C4-2B (cell line): ENCODE data around the gene KRTAP4-5.
"Not testable (repeated sequence)": the region's sequence is repeated elsewhere in the genome, so short reads cannot be mapped to it uniquely, and the experiment has no call there.

Experiments
- H3K27ac ChIP-seq: fragments of 450-650 bp; 2 replicates; pipeline ENCODE4 v1.5.1; 2017
- CTCF ChIP-seq: fragments of 450-650 bp; conservative IDR thresholded peaks from 2 replicates; pipeline ENCODE4 v1.5.1; 2017; ENCODE audit warnings: mild to moderate bottlenecking
- ZFX ChIP-seq: fragments of 450-650 bp; IDR thresholded peaks from 2 replicates; pipeline ENCODE4 v1.6.1; 2017

Gene KRTAP4-5

GRCh38 chr17:41125064-41125463, 24.6 kb downstream of the KRTAP4-5 start:
- no peak overlapping the region for H3K27ac ChIP-seq
- TF ChIP-seq ZFX (no peak), CTCF (no peak)

- H3K27ac ChIP-seq = not testable (repeated sequence)
These were observed 25.6 kb downstream of the KRTAP4-5 start, which contains the start of gene KRTAP4-12 for GRCh38 chr17:41123991-41124371. Gene KRTAP4-12, minus strand, starts transcription at chr17:41124182. Its CDS starts 60 bp downstream, at chr17:41124122.

DNA sequence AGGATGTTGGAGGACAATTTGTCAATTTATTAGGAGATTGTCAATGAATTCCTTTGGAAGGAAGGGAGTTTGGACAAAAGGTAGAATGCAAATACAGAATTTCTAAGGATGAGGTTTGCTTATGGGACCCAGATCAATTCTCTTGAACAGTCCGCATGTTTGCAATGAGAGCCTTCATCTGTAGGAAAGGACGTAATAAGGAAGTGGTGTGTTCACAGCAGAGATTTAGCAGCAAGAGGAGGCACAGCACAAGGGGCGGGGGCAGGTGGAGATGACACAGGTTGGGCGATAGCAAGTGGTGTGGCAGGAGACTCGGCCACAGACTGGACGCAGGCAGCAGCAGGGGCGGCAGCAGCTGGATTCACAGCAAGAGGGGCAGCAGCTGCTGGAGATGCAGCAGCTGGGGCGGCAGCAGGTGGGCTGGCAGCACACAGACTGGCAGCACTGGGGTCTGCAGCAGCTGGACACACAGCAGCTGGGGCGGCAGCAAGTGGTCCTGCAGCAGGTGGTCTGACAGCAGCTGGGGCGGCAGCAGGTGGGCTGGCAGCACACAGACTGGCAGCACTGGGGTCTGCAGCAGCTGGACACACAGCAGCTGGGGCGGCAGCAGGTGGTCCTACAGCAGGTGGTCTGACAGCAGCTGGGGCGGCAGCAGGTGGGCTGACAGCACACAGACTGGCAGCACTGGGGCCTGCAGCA, 26.2 kb downstream of the KRTAP4-5 start:
- H3K27ac ChIP-seq = not testable (repeated sequence)

- no peak for TF ChIP-seq ZFX
- TF ChIP-seq CTCF = no peak
- H3K27ac ChIP-seq = no peak overlapping the region
These were observed 27.9 kb downstream of the KRTAP4-5 start for GRCh38 chr17:41121742-41122141.

DNA sequence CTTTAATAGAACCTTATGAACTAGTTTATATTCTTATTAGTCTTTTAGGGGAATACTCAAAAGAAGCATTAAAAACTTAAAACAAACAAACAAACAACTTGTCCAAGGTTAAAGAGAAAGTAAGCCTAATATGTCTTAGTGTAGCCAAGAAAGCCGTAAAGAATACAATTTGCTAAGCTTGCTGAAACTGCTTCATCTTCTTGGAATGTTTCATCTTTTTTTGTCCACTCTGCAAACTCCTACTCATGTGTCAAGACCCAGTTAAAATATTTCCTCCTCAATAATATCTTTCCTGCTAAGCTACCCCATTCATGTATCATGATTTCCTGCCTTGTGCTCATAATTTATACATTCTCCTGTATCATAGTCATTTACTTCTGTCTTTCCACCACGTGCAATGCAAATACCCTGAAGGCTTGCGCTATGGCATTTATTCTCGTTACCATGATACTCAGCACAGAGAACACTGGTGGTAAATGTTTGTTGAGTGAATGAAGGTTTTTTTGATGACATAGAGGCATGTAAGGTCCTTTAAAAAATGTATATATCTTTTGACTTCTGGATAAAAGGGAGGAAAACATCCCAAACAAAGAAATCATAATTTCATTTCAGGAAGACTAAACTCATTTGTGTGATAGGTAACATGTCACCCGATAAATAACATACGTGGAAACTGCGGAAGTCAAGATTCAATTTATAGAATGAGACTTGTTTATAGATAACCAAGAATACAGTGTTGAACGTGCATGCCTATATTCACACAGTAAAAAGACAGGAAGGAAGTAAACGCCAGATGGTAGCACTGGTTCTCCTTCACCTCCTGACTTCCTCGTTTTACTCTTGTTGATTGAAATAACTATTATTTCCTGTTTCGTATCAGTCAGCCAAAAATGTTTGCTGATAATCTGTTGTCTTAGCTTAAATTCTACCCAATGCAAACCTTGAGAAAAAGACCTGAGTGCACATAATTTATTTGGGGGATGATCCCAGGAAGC, 29.6 kb downstream of the KRTAP4-5 start:
- H3K27ac ChIP-seq = not testable (repeated sequence)

- TF ChIP-seq CTCF = no peak
- no peak for TF ChIP-seq ZFX
- H3K27ac ChIP-seq = no peak overlapping the region
These were observed 30.9 kb downstream of the KRTAP4-5 start for GRCh38 chr17:41118721-41119120.

DNA sequence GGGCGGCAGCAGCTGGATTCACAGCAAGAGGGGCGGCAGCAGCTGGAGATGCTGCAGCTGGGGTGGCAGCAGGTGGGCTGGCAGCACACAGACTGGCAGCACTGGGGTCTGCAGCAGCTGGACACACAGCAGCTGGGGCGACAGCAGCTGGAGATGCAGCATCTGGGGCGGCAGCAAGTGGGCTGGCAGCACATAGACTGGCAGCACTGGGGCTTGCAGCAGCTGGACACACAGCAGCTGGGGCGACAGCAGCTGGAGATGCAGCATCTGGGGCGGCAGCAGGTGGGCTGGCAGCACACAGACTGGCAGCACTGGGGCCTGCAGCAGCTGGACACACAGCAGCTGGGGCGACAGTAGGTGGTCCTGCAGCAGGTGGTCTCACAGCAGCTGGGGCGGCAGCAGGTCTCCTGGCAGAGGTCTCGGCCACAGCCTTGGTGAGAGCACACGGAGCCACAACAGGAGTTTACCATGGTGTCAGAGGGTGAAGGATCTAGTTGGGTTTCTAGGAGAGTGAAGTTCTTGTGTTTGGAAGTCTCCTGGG, 31.7 kb downstream of the KRTAP4-5 start, which contains the start of gene KRTAP4-11:
Gene KRTAP4-11 (minus strand): TSS at position 528 of the 541 bp plus-strand sequence. CDS start 58 bp downstream, at position 470.
- not testable (repeated sequence) for H3K27ac ChIP-seq

- H3K27ac ChIP-seq = no peak overlapping the region
- no peak for TF ChIP-seq CTCF
- no peak for TF ChIP-seq ZFX
These were observed 33.3 kb downstream of the KRTAP4-5 start for GRCh38 chr17:41116297-41116696.

DNA sequence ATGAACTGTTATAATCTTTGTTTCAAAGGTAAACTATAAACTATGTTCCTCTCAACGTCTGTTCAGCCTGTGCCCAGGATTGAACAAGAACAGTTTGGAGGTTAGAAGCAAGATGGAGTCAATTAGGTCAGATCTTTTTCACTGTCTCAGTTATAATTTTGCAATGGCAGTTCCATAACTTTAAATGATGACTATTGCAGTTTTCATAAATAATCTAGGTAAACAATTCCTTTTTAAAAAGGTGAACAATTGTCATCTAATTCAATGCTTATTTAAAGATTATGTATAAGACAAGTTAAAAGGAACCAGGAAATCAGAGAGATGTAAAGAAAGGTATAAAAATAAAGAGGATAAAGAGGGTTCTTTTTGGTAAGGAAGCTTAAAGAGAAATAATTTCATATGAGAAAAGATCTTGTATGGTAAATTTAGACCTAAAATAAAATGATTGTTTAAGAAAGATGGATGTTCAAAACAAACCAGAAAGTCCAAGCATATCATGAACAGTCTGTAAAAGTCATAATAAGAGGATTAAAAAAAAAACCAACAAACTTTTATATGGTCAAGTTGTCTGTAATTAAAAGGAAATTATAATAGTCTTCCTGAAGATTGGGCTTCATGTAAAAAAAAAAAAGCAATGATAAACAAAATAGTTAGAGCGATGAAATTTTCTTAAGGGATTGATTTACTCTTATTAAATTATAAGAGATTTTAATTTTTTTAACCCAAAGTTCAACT, 38.3 kb downstream of the KRTAP4-5 start:
- TF ChIP-seq CTCF (no peak), ZFX (no peak)

DNA sequence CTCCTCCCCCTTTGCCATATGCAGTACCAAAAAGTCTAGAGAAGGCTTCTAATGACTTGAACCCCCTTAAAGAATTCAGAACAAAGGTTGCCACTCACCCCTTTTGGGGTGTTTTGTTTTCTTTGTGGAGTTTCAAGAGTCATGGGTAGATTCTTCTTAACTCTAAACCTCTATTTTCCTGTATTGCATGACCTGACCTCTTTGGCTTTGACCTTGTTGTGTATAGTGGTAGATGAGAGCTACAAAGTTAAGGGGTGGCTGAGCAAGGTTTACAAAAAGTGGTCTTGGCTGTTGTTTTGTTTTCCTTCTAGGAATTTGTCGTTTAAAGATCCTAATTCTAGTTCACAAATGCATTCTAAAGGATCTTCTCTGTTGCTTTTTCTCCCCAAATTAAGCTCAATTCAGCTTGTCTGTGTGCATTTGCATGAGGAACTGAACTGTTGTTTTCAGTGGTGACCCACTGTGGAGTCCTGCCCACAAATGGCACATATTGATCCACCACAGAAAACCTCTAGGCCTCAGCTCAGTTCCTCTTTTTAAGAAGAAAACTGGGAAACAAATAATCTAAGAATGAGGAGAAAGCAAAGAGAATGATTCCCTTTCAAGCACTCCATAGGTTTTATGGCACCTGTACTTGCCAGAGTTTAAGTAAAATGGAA, 40.8 kb downstream of the KRTAP4-5 start:
- H3K27ac ChIP-seq = not testable (repeated sequence)

More for the DNA sequence above, 38.3 kb downstream of the KRTAP4-5 start:
- H3K27ac ChIP-seq = no peak overlapping the region
